NCI-H2227 treated with DMSO at 0.1 percent for 48 hours (cell line): ENCODE results near the gene DCHS2.

Source experiments
- DNase-seq: peaks from one replicate; lab custom pipeline; 2025; lab: John Stamatoyannopoulos, UW

The DCHS2 gene

GRCh38 chr4:154491341-154492271 is at the start of gene DCHS2:
TSS of gene DCHS2 (minus strand) at chr4:154491799. CDS start at chr4:154491355, 444 bp downstream.
- peak; percentile 61 for DNase-seq

- no peak for DNase-seq
These were observed 42.7 kb upstream of the DCHS2 start for GRCh38 chr4:154534296-154534695.

GRCh38 chr4:154529728-154530519 is 38.3 kb upstream of the DCHS2 start:
- no peak for DNase-seq

GRCh38 chr4:154528869-154529268 is 37.3 kb upstream of the DCHS2 start:
- DNase-seq, result no peak

- DNase-seq, result no peak
These were observed 35.7 kb upstream of the DCHS2 start for GRCh38 chr4:154527308-154527707.

GRCh38 chr4:154526151-154526550 is 34.6 kb upstream of the DCHS2 start:
- no peak for DNase-seq

- DNase-seq, result no peak
These were observed 30.0 kb upstream of the DCHS2 start for GRCh38 chr4:154521607-154522006.

GRCh38 chr4:154519214-154519613 is 27.6 kb upstream of the DCHS2 start:
- DNase-seq, result no peak

GRCh38 chr4:154517591-154517990 is 26.0 kb upstream of the DCHS2 start:
- DNase-seq, result no peak

- DNase-seq, result peak; percentile 16
These were observed 24.9 kb upstream of the DCHS2 start for GRCh38 chr4:154516318-154517029.

GRCh38 chr4:154511981-154512380 is 20.4 kb upstream of the DCHS2 start:
- DNase-seq, result no peak

- DNase-seq, result no peak
These were observed 19.9 kb upstream of the DCHS2 start for GRCh38 chr4:154511548-154511947.

- DNase-seq, result no peak
These were observed 15.6 kb upstream of the DCHS2 start for GRCh38 chr4:154507156-154507555.

GRCh38 chr4:154506253-154506652 is 14.7 kb upstream of the DCHS2 start:
- DNase-seq, result peak; percentile 31

- DNase-seq, result no peak
These were observed 12.0 kb upstream of the DCHS2 start for GRCh38 chr4:154503598-154503997.

- DNase-seq, result no peak
These were observed 10.5 kb upstream of the DCHS2 start for GRCh38 chr4:154502111-154502510.

- DNase-seq, result no peak
These were observed 6.3 kb upstream of the DCHS2 start for GRCh38 chr4:154497889-154498288.

- no peak for DNase-seq
These were observed 4.3 kb upstream of the DCHS2 start for GRCh38 chr4:154495867-154496266.

GRCh38 chr4:154492288-154492687 is 689 bp upstream of the DCHS2 start:
- no peak for DNase-seq

GRCh38 chr4:154490583-154491340 is 837 bp downstream of the DCHS2 start:
- peak; percentile 47 for DNase-seq

GRCh38 chr4:154490234-154490582 is 1.4 kb downstream of the DCHS2 start:
- no peak for DNase-seq
